HG03196 (cell line): Measurements from ENCODE around the gene SLC5A6.

Source experiments
- ATAC-seq: cut with Tn5 transposase; IDR thresholded peaks from one replicate; pipeline ENCODE4 v1.9.1; 2021; ENCODE audit not compliant: unreplicated experiment

SLC5A6 gene

DNA sequence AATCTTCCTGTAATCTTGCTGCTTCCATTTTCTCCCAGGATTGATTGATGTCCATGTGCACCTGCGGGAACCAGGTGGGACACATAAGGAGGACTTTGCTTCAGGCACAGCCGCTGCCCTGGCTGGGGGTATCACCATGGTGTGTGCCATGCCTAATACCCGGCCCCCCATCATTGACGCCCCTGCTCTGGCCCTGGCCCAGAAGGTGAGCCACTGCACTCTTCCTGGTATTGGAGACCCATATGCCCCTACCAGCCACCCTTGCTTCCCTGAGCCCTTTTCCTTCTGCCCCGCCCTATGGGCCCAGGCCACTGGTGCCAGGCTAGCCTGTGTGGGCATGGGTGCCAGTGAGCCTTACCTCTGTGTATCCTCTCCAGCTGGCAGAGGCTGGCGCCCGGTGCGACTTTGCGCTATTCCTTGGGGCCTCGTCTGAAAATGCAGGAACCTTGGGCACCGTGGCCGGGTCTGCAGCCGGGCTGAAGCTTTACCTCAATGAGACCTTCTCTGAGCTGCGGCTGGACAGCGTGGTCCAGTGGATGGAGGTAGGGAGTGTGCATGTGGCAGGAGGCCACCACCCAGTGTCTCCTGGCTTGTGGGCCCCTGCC, 25.4 kb upstream of the SLC5A6 start:
- no peak for ATAC-seq

DNA sequence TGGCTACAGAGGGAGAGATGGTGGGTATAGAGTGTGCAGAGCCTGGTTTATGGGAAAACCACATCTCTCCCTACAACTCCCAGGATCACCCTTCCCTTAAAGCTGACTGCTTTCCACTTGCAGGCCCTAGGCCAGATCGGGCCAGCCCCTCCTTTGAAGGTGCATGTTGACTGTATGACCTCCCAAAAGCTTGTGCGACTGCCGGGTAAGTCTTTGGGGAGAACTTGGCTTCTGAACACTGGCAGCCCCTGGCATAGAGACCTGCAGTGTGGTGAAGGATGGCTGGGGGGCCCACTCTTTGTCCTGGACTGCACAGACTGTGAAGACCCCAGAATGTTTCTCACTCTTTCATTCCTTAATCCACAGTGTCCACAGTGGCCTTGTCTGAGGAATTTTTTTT, 24.6 kb upstream of the SLC5A6 start:
- ATAC-seq: no peak

DNA sequence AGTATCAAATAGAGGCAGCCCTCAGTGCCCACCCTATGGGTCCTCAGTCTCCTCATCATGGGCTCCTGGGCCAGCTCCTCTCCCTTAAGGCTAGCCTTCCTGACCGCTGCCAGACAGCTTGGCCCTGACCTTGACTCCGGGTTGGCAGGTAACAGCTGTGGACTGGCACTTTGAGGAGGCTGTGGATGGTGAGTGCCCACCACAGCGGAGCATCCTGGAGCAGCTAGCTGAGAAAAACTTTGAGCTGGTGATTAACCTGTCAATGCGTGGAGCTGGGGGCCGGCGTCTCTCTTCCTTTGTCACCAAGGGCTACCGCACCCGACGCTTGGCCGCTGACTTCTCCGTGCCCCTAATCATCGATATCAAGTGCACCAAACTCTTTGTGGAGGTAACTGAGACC, 24.1 kb upstream of the SLC5A6 start:
- ATAC-seq: no peak

DNA sequence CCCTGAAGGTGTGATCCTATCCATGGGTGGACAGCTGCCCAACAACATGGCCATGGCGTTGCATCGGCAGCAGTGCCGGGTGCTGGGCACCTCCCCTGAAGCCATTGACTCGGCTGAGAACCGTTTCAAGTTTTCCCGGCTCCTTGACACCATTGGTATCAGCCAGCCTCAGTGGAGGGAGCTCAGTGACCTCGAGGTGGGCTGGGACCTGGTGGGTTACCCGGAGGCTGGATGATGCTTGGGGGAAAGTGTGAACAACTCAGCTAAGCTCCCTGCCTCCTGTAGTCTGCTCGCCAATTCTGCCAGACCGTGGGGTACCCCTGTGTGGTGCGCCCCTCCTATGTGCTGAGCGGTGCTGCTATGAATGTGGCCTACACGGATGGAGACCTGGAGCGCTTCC, 21.3 kb upstream of the SLC5A6 start:
- no peak for ATAC-seq

DNA sequence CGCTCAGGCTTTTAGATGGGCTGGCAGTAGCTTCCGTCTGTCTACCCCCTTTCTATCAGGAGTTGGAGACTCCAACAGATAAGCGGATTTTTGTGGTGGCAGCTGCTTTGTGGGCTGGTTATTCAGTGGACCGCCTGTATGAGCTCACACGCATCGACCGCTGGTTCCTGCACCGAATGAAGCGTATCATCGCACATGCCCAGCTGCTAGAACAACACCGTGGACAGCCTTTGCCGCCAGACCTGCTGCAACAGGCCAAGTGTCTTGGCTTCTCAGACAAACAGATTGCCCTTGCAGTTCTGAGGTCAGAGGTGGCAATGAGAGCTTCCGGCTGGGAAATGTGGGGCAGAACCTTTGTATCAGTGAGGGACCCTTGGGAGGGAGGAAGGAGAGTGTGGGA, 19.9 kb upstream of the SLC5A6 start:
- ATAC-seq: no peak

DNA sequence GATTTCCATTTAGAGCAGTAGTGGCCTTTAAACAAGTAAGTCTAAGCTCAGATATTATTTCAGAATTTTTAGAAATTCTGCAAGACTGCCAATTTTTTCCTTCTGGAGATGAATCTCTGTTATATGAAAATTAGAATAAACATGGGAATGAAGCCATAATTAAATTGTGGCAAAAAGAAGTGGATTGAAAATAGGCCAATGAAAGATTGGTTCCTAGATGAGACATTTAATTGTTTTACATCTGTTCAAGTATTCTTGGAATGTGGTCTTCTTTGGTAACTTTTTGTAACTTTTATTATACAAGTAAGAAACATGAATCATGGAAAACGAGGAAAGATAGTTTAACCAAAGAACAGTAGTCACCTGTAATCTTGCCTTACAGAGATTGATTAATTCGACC, 15.4 kb upstream of the SLC5A6 start:
- ATAC-seq: no peak

DNA sequence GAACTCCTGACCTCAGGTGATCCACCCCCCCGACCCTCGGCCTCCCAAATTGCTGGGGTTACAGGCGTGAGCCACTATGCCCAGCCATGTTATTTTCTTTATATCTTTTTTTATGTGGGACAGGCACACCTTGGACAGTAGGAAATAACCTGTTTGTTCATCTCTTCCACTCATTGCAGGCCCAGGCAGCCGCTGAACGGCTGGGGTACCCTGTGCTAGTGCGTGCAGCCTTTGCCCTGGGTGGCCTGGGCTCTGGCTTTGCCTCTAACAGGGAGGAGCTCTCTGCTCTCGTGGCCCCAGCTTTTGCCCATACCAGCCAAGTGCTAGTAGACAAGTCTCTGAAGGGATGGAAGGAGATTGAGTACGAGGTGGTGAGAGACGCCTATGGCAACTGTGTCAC, 13.5 kb upstream of the SLC5A6 start:
- ATAC-seq: no peak

DNA sequence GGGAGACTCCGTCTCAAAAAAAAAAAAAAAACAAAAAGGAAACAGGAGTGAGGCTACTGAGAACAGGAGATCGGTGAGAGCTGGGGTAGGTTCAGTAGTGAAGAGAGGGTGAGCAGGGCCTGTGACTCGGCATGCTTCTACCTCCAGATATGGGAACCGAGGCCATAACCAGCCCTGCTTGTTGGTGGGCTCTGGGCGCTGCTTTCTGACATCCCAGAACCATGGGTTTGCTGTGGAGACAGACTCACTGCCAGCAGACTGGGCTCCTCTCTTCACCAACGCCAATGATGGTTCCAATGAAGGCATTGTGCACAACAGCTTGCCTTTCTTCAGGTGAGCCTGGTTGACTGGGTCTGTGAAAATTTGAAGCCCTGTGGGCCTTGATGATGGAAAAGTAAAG, 11.3 kb upstream of the SLC5A6 start:
- no peak for ATAC-seq

DNA sequence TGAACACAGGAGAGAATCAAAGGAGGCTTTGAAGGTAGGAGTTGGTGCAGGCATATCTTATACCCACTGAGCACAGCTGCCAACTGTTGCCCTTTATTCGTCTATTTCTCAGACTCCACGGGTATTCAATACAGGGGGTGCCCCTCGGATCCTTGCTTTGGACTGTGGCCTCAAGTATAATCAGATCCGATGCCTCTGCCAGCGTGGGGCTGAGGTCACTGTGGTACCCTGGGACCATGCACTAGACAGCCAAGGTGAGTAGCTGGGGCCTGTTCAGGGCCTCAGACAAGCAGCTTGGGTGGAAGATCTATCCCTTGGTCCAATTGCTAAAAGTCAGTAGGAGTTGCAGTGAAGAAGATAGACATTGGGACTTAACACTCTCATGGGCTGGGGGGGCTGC, 10.3 kb upstream of the SLC5A6 start:
- ATAC-seq: no peak

DNA sequence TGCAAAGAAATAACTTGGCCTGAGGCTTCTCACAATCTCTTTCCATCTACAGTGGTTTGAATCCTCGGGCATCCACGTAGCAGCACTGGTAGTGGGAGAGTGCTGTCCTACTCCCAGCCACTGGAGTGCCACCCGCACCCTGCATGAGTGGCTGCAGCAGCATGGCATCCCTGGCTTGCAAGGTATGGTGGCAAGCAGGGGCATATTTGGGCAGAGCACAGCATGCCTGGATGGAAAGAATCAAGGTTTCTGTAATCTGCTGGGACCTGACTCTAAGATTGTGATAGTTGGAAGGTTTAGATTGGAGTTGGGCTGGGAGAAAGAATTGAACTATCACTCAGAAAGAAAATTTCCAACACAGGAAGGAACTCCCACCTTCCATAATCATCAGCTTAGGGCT, 9.1 kb upstream of the SLC5A6 start:
- ATAC-seq: no peak

DNA sequence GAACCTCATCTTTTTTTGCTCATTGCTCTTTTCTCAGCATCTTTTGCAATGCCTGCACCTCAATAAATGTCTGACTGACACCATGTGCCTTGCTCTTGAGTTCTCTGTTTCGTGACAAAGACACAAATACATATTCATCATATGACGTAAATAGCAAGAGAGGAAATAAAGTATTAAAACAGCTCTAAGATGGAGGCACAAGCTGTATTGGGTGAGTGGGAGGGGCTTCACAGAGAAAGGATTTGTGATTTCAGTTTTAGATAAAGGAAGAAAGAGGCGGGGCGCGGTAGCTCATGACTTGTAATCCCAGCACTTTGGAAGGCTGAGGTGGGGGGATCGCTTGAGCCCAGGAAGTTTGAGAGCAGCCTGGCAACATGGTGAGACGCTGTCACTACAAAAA, 8.0 kb upstream of the SLC5A6 start:
- no peak for ATAC-seq

DNA sequence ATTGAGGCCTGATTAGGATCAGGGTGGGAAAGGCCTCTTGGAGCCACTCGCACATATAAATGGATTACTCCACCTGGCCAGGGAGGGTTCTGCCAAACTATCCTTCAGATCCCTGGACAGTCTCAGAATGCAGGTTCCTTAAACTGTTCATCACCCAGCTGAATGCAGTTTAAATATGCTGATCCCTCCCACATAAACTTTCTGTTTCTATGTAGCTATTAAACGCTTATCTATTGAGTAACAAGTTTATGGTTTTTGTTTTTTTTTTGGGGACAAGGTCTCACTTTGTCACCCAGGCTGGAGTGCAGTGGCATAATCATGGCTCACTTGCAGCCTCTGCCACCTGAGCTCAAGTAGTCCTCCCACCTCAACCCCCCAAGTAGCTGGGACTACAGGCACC, 7.0 kb upstream of the SLC5A6 start:
- ATAC-seq: no peak

DNA sequence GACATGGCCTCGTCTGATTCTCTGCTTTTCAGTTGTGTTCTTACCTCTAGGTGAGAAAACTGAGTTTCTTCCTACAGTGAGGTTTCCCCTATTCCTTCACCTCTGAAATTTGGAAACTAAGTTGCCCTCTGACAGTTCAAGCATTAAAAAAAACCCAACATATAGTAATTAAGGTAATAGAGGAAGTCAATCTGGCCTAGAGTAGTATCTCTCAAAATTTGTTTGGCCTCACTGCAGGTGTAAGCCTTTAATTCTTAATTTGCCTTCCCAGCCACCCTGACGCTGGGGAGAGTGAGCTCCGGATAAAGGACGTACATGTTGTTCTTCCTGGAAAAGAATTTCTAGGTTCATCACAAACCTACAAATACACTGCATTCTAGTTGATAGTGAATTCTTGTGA, 6.5 kb upstream of the SLC5A6 start:
- no peak for ATAC-seq

DNA sequence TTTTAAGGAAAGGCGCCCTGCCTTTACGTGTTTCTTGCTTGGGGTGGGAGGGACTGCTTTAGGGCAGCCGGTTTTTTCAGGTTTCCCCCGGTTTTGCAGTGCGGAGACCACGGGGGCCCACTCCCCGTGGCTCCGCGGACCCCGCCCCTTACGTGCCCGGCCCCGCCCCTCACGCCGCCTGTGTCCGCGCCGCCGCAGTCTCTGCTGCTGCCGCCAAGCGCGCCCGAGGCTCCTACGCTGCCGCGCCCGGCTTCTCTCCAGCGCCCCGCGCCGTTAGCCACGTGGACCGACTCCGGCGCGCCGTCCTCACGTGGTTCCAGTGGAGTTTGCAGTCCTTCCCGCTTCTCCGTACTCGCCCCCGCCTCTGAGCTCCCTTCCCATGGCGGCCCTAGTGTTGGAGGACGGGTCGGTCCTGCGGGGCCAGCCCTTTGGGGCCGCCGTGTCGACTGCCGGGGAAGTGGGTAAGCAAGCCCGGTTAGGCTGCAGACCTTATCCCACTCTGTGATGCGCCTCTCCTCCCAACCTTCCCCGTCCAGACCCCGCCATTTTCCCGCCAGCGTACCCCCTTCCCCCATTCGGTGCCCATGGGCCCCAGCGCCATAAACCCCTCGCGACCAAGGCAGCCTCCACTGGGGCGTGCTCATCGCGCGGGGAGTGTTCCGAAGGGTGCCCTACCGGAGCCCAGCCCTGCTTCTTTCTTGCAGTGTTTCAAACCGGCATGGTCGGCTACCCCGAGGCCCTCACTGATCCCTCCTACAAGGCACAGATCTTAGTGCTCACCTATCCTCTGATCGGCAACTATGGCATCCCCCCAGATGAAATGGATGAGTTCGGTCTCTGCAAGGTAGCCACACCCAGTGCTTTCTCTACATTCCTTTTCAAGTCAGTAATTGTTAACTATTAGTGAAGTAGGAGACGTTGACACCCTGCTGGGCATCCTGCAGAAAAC, 5.4 kb upstream of the SLC5A6 start, which contains the start of gene CAD:
TSS of gene CAD (plus strand) at position 197 of the 949 bp plus-strand sequence. CDS start at position 380, 183 bp downstream.
- ATAC-seq: peak; percentile 64

DNA sequence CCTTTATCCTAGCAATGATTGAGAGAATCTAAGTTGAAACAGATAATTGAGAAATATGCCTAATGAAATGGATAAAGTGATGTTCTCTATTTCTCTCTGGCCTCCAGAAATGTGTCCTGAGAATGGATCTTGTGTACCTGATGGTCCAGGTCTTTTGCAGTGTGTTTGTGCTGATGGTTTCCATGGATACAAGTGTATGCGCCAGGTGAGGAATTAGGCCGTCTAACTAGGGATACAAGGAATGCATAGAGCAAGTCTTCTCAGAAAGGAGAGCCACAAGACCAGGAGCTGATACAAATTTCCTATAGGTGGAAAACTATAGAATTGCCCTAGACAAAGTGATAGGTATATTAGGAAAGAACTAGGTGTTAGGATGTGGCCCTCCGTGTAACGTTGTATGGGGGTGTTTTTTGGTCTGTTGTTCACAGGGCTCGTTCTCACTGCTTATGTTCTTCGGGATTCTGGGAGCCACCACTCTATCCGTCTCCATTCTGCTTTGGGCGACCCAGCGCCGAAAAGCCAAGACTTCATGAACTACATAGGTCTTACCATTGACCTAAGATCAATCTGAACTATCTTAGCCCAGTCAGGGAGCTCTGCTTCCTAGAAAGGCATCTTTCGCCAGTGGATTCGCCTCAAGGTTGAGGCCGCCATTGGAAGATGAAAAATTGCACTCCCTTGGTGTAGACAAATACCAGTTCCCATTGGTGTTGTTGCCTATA, 4.5 kb upstream of the SLC5A6 start:
- no peak for ATAC-seq

DNA sequence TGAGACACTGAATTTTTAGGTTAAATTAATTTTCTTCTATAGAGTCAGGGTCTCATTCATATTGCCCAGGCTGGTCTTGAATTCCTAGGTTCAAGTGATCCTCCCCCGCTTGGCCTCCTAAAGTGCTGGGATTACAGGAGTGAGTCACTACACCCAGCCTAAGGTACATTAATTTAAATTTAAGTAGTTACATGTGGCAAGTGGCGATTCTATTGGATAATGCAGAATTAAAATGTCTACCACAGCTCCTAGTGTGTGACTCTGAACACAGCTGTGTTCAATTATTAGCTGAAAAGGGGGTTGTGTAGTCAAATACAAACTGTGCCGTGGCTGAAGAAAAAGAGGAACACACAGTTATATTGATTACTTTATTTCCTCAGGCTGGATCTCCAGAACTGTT, 2.9 kb upstream of the SLC5A6 start:
- ATAC-seq: no peak

DNA sequence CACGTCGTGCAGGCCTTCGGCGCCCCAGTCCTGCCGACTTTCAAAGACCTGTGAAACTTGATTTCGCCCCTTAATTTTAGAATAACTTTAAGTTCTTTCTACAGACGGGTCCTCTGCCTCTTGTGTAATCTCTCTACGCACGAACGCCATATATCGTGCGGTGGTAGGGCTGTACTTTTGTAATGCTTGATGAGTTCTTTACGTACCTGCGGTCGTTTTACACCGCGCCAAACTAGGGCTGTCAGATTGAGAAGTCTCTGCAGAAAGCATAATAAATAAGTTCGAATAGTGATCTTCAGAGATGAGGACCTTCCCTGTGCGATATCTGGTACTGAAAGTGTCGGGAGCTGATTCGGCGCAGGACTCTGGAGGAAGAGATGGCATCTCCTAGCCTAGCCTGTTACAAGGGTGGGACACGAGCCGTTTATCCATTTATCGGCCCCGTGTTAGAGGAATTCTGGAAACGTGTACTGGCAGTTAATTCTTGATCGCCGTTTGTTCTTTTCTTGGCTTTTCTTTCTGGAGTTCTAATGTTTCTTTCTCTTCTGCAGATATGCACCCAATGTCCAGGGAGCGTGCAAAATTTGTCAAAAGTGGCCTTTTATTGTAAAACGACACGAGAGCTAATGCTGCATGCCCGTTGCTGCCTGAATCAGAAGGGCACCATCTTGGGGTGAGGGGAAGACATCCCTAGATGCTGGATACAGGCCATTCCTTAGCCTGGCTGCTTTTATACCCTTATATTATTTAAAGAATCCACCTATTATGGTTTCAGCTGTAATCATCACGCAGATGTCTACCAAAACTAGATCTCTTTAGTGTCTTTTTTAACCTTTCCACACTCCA, 781 bp upstream of the SLC5A6 start:
- no peak for ATAC-seq

DNA sequence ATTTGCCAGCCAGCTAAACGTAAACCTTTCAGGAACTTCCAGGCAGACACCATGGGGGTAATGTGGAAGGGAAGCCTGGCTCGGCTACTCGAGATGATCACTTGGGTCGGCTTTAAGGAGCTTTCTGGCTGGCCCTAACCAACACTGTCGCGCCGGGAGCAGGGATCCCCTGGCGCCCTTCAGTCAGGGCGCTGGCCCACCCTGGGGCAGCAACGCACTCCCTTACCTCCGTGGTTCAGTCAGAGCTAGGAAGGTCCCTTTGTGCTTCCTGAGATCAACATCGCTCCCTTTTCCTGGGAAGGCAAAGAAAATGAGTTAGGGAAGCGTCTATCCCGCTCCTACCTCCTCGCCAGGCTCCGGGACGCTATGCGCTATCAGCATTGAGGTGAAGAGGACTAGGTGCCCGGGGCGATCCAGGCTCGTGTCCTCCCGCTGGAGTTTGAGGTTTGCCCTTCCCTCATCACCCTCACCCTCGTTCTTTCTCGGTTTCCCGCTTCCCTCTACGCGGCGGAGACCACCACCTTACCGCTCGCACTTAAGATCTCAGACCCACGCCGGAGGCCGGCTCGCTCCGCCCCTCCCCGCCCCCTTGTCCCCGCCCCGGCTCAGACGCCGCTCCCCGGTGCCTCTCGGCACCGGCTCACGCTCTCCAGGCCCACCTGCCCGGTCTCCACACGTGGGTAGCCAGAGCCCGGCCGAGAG, 676 bp downstream of the SLC5A6 start:
- no peak for ATAC-seq

DNA sequence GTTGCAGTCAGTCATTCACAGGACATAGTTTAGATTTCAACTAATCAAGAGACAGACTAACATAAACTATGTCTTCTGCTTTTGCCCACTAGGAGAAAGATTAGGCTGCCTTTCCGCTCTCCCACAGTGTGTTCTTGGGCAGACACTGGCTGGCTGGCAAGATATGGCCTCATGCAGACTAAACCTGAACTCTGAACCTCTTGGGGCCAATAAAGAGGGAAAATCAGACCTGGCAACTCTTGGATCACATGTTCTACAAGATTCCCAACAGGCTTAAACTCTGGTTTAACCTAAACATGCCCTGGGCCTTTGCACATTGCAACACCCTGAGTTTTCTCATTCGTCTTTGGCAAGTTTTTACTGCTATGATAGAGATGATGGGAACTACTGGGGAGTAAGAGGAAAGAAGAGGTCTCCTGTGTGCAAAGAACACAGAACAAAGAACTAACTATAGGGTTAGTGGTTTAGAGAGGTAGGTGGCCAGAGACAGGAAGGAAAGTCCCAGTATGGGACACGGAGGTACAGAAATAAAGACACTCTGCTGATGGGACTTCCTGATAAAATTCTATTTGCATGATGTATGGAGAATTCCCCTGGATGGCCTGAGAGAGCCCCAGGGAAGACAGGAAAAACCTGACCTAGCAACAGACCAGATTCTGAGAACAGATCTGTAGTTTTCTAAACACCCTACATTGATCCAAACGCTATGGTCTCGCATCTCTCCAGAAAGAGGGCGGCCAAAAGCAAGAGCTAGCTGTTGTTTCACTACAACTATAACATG, 2.3 kb downstream of the SLC5A6 start:
- ATAC-seq: no peak
